ENCODE results near the gene CEP162. TPM values are rescaled to one million over a fixed set of nuclear protein-coding genes. Genes with fewer than 3 reads are reported as not detected.
A peak's percentile ranks its signal among the peaks of the same experiment; 100 is the strongest.
"Not testable (repeated sequence)": the region's sequence is repeated elsewhere in the genome, so short reads cannot be mapped to it uniquely, and the experiment has no call there.

The CEP162 gene
- total RNA-seq, 2 donors from 2014 or later, result 7.6 to 7.8 TPM

DNA sequence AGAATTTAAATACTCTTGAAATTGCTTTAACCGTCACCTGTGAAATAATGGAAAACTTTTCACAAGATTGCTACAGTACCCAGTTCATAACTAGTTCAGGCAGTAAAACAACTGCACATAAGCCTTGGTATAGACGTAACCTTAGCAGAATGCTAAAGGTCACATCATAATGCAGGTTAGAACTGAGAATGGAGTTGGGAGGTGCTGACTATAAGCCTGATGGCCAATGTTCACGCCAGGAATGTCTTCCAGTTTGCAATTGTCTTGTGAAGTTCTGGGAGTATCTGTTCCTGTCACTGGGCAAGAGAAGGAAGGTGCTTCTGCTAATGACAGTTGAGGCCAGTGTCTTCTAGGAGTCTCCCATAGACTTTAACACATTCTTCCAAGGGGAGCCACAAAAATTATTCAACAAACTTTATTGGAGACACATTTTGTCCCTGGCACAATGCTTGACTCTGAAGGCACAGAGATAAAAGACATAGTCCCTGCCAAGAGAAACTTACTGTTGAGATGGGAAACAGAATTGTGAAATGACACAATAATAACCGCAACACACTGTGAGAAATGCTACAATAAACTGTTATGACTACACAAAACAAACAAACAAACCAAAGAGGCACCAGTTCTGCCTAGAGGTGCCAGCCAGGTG, 24.6 kb upstream of the CEP162 start:
- Mint-ChIP-seq H3K9me3 (no peaks in the 10 kb centered on the region), H3K27ac (no peak overlapping the region), H3K36me3 (ENCODE audit: low read depth) (no peaks in the 10 kb centered on the region), H3K4me1 (no peaks in the 10 kb centered on the region), H3K27me3 (peaks cover 28% of the 10 kb centered on the region), H3K4me3 (no peak overlapping the region)
- ATAC-seq (replicated peaks), result no peak

DNA sequence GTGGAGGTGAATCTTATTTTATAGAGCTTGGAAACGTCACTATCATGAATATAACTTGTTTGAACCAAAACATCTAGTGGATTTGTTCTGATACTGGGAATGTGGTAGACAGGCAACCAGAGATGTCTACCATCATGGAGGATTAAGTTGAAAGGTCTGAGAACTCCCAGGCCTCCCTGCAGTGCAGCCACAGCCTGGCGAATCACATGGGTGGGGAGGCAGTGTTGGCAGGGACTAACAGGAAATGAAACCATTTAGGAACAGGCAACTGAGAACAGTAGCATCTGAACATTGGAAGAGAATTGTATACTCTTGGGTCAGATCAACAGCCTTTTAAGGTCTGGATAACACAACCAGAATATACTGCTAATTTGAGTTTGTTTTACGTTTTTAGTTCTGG, 22.3 kb upstream of the CEP162 start:
- ATAC-seq (replicated peaks), result no peak
- H3K36me3 Mint-ChIP-seq (ENCODE audit: low read depth), result no peaks in the 10 kb centered on the region
- H3K27me3 Mint-ChIP-seq, result peaks cover 16% of the 10 kb centered on the region
- no peak overlapping the region for H3K27ac Mint-ChIP-seq
- H3K4me3 Mint-ChIP-seq, result no peak overlapping the region
- no peaks in the 10 kb centered on the region for H3K9me3 Mint-ChIP-seq
- H3K4me1 Mint-ChIP-seq, result no peaks in the 10 kb centered on the region

- not testable (repeated sequence) for H3K4me3 Mint-ChIP-seq; H3K9me3 Mint-ChIP-seq; H3K27ac Mint-ChIP-seq; H3K27me3 Mint-ChIP-seq; H3K4me1 Mint-ChIP-seq; ATAC-seq (replicated peaks); H3K36me3 Mint-ChIP-seq (ENCODE audit: low read depth)
These were observed 17.1 kb upstream of the CEP162 start for GRCh38 chr6:84244416-84245081.

DNA sequence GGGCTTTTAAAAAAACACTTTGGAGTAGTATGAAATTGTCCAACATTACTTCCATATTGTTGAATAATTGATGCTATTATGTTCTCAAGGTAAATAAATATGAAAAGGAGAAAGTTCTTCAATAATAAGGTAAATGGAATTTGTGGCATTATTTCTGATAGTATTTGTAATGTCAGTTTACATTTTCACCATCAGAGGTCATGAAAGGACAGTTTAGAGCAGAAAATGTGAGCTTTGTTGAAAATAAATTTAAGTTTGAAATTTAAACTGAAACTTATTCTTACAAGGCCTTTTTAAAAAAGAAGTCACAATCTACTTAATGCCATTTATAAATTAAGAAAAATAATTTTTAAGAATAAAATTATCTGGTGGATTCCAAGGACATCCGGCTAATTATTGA, 15.8 kb upstream of the CEP162 start:
- no peak overlapping the region for H3K4me3 Mint-ChIP-seq
- no peaks in the 10 kb centered on the region for H3K36me3 Mint-ChIP-seq (ENCODE audit: low read depth)
- ATAC-seq (replicated peaks), result no peak

DNA sequence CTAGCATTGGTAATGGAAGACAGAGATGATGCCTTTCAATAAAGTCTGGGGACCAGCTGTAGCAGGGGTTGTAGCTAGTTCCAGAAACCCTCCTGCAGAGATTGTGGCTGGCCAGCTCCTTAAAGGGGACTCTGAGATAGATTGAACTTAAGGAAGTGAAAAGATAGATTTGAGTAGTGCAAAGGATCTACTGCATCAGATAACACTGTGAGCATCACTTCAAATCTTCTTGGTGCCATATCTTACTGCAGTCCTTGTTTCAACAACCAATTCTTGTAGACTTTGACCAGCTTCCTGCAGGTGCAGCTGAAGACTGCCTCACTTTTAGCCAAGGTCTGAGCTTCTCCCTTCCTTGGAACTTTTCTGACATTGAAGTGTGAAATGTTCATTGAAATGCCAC, 14.8 kb upstream of the CEP162 start:
- Mint-ChIP-seq H3K27me3 (peaks cover 4% of the 10 kb centered on the region), H3K4me3 (no peak overlapping the region), H3K9me3 (no peaks in the 10 kb centered on the region), H3K27ac (no peak overlapping the region), H3K4me1 (no peaks in the 10 kb centered on the region), H3K36me3 (ENCODE audit: low read depth) (no peaks in the 10 kb centered on the region)
- no peak for ATAC-seq (replicated peaks)

More for the DNA sequence above, 15.8 kb upstream of the CEP162 start:
- H3K27me3 Mint-ChIP-seq, result peaks cover 4% of the 10 kb centered on the region
- no peaks in the 10 kb centered on the region for H3K9me3 Mint-ChIP-seq
- H3K4me1 Mint-ChIP-seq, result no peaks in the 10 kb centered on the region
- no peak overlapping the region for H3K27ac Mint-ChIP-seq

GRCh38 chr6:84228198-84228543, 728 bp upstream of the CEP162 start:
- peak overlapping the region; percentile 84 for H3K4me3 Mint-ChIP-seq
- no peak for ATAC-seq (replicated peaks)
- H3K9me3 Mint-ChIP-seq, result no peaks in the 10 kb centered on the region
- H3K27me3 Mint-ChIP-seq, result peaks cover 14% of the 10 kb centered on the region
- H3K27ac Mint-ChIP-seq, result peak overlapping the region; percentile 77
- H3K36me3 Mint-ChIP-seq (ENCODE audit: low read depth), result no peaks in the 10 kb centered on the region
- H3K4me1 Mint-ChIP-seq, result peaks cover 6% of the 10 kb centered on the region

DNA sequence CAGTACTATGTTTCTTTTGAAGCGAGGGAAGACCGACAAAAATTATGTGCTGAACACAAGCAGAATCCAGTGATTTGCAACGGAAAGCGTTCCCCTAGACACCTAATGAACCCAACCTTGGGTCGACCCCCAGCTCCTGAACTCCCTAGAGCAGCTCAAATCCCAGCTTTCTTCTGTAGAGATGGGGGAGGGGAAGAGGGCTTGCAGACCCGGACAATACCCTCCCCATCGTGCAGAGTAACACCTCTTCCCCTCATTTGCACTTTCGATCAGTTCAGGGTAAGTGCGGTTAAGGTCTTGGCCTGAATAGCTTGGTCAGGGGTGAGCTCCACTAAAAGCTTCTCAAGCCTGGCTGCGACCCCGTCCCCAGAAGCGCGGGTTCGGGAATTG, 404 bp downstream of the CEP162 start:
- H3K27me3 Mint-ChIP-seq, result peaks cover 7% of the 10 kb centered on the region
- no peaks in the 10 kb centered on the region for H3K9me3 Mint-ChIP-seq
- peak overlapping the region; percentile 77 for H3K27ac Mint-ChIP-seq
- no peak for ATAC-seq (replicated peaks)
- H3K4me1 Mint-ChIP-seq, result peaks cover 6% of the 10 kb centered on the region
- H3K36me3 Mint-ChIP-seq (ENCODE audit: low read depth), result no peaks in the 10 kb centered on the region
- peak overlapping the region; percentile 84 for H3K4me3 Mint-ChIP-seq

DNA sequence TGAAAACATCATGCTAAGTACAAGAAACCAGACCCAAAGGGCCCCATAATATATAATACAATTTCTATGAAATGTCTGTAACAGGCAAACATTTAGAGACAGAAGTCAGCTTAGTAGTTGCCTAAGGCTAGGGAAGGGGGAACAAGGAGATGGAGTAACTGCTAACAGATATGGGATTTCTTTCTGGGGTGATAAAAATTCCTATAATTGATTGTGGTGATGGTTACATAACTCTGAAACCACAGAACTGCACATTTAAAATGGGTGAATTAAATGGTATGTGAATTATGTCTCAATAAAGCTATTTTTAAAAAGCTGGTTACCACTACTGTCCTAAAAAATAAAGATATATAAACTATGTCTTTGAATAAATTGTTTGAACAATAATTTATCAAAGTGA, 3.2 kb downstream of the CEP162 start:
- no peak for ATAC-seq (replicated peaks)
- H3K36me3 Mint-ChIP-seq (ENCODE audit: low read depth), result no peaks in the 10 kb centered on the region
- no peak overlapping the region for H3K27ac Mint-ChIP-seq
- no peaks in the 10 kb centered on the region for H3K9me3 Mint-ChIP-seq
- H3K4me3 Mint-ChIP-seq, result no peak overlapping the region
- peaks cover 11% of the 10 kb centered on the region for H3K4me1 Mint-ChIP-seq
- no peaks in the 10 kb centered on the region for H3K27me3 Mint-ChIP-seq

DNA sequence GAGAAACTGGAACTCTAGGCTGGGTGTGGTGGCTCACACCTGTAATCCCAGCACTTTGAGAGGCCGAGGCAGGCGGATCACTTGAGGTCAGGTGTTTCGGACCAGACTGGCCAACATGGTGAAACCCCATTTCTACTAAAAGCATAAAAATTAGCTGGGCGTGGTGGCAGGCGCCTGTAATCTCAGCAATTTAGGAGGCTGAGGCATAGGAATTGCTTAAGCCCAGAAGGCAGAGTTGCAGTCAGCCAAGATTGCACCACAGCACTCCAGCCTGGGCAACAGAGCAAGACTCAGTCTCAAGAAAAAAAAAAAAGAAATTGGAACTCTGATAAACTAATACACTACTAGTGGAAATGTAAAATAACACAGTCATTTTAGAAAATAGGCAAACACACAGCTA, 3.8 kb downstream of the CEP162 start:
- not testable (repeated sequence) for H3K9me3 Mint-ChIP-seq; ATAC-seq (replicated peaks); H3K36me3 Mint-ChIP-seq (ENCODE audit: low read depth)

DNA sequence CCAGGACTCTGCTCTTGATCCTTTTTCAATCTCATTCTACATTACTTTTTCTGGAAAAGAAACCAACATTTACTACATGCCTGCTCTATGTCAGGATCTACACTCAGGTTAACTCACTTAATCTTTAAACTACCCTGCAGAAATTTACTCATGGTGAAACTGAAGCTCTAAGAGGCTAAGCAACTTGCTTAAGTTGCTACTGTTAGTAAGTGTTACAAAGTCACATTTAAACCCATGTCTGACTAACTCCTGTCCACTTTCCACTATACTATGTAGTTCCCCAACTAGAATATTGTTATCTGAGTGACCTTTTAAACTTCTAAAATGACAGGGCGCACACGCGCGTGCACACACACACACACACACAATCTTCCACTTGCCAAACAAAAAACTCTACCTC, 5.0 kb downstream of the CEP162 start:
- Mint-ChIP-seq H3K27ac (no peak overlapping the region), H3K9me3 (no peaks in the 10 kb centered on the region), H3K4me1 (peaks cover 11% of the 10 kb centered on the region), H3K4me3 (no peak overlapping the region), H3K27me3 (no peaks in the 10 kb centered on the region), H3K36me3 (ENCODE audit: low read depth) (no peaks in the 10 kb centered on the region)
- peak; percentile 32 for ATAC-seq (replicated peaks)

More for the DNA sequence above, 3.8 kb downstream of the CEP162 start:
- H3K4me1 Mint-ChIP-seq, result peaks cover 11% of the 10 kb centered on the region
- H3K4me3 Mint-ChIP-seq, H3K27me3 Mint-ChIP-seq, H3K27ac Mint-ChIP-seq: not testable (repeated sequence)

DNA sequence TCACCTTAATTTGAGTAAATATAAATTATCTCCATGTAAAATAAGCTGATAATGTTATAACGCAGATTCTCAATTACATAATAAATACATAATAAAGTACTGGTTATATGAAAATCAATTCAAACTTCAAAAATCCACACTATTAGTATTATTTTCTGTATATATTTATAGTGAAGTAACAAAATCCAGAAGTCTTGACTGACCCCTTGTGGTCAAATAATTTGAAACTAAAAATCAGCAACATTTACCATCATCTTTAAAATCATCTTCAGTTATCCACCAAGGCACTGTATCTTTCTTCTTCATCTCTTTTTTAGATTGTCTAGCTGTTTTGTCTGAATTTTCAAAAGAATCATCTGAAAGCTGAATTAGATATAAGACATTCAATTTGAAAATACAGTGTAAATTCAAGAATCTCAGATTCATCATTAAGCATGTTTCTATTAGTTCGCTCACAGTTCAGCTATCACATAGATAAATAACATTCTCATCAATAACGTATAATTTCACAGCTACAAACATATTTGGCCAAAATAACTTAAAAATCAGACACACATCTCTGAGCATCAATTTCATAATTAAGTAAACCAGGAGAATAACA, 6.5 kb downstream of the CEP162 start:
- Mint-ChIP-seq H3K27me3 (no peaks in the 10 kb centered on the region), H3K9me3 (no peaks in the 10 kb centered on the region), H3K36me3 (ENCODE audit: low read depth) (no peaks in the 10 kb centered on the region), H3K4me1 (peaks cover 9% of the 10 kb centered on the region), H3K4me3 (no peak overlapping the region), H3K27ac (no peak overlapping the region)
- no peak for ATAC-seq (replicated peaks)

DNA sequence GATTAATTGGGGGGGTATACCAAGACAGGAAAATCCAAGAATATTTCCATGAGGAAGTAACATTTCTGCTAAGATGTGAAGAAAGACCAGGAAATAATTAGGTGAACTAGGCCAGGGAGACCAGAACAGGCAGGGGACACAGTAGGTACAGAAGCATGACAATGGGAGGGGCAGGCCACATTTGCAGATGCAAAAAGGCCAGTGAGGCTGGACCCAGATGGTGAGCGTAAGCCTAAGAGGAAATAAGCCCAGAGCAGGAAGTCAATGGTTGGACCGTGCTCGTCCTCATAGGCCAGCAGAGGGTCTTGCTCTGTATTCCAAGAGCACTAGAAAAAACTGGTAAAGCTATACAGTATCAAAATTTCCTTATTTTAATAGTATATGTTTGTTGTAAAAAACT, 9.4 kb downstream of the CEP162 start:
- no peaks in the 10 kb centered on the region for H3K27me3 Mint-ChIP-seq
- no peak overlapping the region for H3K27ac Mint-ChIP-seq
- ATAC-seq (replicated peaks), result no peak
- H3K36me3 Mint-ChIP-seq (ENCODE audit: low read depth), result peaks cover 12% of the 10 kb centered on the region
- no peaks in the 10 kb centered on the region for H3K9me3 Mint-ChIP-seq
- no peak overlapping the region for H3K4me3 Mint-ChIP-seq
- H3K4me1 Mint-ChIP-seq, result peaks cover 5% of the 10 kb centered on the region

- H3K9me3 Mint-ChIP-seq, result no peaks in the 10 kb centered on the region
These were observed 14.2 kb downstream of the CEP162 start for GRCh38 chr6:84213217-84213616.

DNA sequence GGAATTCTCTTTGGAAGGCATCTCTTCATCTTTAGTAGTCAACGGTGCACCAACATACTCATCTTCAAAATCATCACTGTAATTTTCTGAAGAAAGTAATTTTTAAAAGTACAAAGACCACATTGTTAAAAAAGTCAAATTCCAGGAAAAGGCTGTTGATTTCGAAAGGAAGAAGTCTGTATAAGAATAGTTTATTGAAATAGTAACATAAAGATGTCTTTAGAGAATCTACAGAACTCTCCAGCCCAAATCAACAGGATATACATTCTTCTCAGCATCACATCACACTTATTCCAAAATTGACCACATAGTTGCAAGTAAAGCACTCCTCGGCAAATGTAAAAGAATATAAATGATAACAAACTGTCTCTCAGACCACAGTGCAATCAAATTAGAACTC, 23.4 kb downstream of the CEP162 start:
- Mint-ChIP-seq H3K9me3 (no peaks in the 10 kb centered on the region), H3K27me3 (no peaks in the 10 kb centered on the region), H3K27ac (no peak overlapping the region), H3K36me3 (ENCODE audit: low read depth) (peaks cover 62% of the 10 kb centered on the region), H3K4me1 (no peaks in the 10 kb centered on the region), H3K4me3 (no peak overlapping the region)
- ATAC-seq (replicated peaks), result no peak

More at GRCh38 chr6:84213217-84213616, 14.2 kb downstream of the CEP162 start:
- no peak for ATAC-seq (replicated peaks)
- peaks cover 48% of the 10 kb centered on the region for H3K36me3 Mint-ChIP-seq (ENCODE audit: low read depth)
- H3K27ac Mint-ChIP-seq, result no peak overlapping the region
- H3K27me3 Mint-ChIP-seq, result no peaks in the 10 kb centered on the region
- no peak overlapping the region for H3K4me3 Mint-ChIP-seq
- H3K4me1 Mint-ChIP-seq, result no peaks in the 10 kb centered on the region

DNA sequence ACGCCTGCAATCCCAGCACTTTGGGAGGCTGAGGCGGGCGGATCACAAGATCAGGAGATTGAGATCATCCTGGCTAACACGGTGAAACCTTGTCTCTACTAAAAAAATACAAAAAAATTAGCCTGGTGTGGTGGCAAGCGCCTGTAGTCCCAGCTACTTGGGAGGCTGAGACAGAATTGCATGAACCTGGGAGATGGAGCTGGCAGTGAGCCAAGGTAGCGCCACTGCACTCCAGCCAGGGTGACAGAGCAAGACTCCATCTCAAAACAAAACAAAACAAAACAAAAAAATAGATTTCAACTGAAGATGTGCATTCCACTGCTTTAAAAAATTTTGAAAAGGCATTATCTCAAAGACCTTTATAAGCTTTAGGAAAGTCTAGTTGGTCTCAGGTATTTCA, 27.5 kb downstream of the CEP162 start:
- H3K27ac Mint-ChIP-seq; H3K27me3 Mint-ChIP-seq; ATAC-seq (replicated peaks); H3K9me3 Mint-ChIP-seq; H3K4me3 Mint-ChIP-seq; H3K4me1 Mint-ChIP-seq: not testable (repeated sequence)
- peaks cover 53% of the 10 kb centered on the region for H3K36me3 Mint-ChIP-seq (ENCODE audit: low read depth)
